ENCODE measurements around the gene DNAJA3.

DNA sequence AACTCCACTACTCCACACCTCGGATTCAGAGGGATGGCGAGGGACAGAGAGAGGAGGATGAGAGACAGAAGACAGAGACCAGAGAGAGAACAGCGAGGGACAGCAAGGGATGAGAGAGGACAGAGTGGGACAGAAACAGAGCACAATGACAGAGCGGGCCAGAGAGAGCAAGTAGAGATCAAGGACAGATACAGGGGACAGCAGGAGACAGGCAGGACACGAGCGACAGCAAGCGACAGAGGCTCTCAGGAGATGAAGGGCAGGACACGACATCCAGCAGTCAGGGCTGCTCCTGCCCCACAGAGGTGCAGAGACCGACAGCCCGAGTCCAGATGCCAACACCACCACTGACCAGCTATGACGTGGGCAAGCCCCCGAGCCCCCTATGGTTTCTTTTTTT lies 24.2 kb upstream of the DNAJA3 start:
- TF ChIP-seq, protein P1, sequence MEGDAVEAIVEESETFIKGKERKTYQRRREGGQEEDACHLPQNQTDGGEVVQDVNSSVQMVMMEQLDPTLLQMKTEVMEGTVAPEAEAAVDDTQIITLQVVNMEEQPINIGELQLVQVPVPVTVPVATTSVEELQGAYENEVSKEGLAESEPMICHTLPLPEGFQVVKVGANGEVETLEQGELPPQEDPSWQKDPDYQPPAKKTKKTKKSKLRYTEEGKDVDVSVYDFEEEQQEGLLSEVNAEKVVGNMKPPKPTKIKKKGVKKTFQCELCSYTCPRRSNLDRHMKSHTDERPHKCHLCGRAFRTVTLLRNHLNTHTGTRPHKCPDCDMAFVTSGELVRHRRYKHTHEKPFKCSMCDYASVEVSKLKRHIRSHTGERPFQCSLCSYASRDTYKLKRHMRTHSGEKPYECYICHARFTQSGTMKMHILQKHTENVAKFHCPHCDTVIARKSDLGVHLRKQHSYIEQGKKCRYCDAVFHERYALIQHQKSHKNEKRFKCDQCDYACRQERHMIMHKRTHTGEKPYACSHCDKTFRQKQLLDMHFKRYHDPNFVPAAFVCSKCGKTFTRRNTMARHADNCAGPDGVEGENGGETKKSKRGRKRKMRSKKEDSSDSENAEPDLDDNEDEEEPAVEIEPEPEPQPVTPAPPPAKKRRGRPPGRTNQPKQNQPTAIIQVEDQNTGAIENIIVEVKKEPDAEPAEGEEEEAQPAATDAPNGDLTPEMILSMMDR (IDR thresholded peaks at IDR 0.05; ENCODE audit: insufficient read depth, low read length, poor library complexity, severe bottlenecking): no peak
- TF ChIP-seq EZH2phosphoT487 (conservative IDR thresholded peaks at IDR 0.05; ENCODE audit: low read length): no peak
